Nephron (organoid): ENCODE results near the gene MARCHF3.
"Not testable (repeated sequence)": the region's sequence is repeated elsewhere in the genome, so short reads cannot be mapped to it uniquely, and the experiment has no call there.

Experiments used
- H3K27ac Mint-ChIP-seq, 3 experiments: 2 replicates each; pipeline ENCODE4 v1.8.0; 2020; ENCODE audit warnings: mixed read lengths in 3 of 3, mild to moderate bottlenecking in 2 of 3, moderate library complexity in 1 of 3
- H3K27me3 Mint-ChIP-seq: 2 replicates; pipeline ENCODE4 v1.8.0; 2021; ENCODE audit warnings: low read depth, mild to moderate bottlenecking, moderate library complexity, mixed read lengths
- H3K36me3 Mint-ChIP-seq: 2 replicates; pipeline ENCODE4 v1.8.0; 2020; ENCODE audit warnings: low read depth, mixed read lengths
- H3K4me1 Mint-ChIP-seq: 2 replicates; pipeline ENCODE4 v1.8.0; 2020; ENCODE audit warnings: mixed read lengths
- H3K4me3 Mint-ChIP-seq, 3 experiments: 2 replicates each; pipeline ENCODE4 v1.8.0; 2020; ENCODE audit warnings: mild to moderate bottlenecking in 3 of 3, mixed read lengths in 3 of 3, moderate library complexity in 2 of 3
- H3K9me3 Mint-ChIP-seq: 2 replicates; pipeline ENCODE4 v1.8.0; 2020; ENCODE audit warnings: mixed read lengths
- CTCF ChIP-seq, 3 experiments: fragments of 200-600 bp; sonication (generic); IDR thresholded peaks; one replicate each; pipeline ENCODE4 v1.5.0; 2021; ENCODE audit warnings: antibody characterized with exemption in 3 of 3; ENCODE audit not compliant: unreplicated experiment in 3 of 3

Gene MARCHF3

GRCh38 chr5:126858441-126858840 lies 171.9 kb downstream of the MARCHF3 start:
- Mint-ChIP-seq H3K27me3 (no peaks in the 10 kb centered on the region), H3K36me3 (peaks cover 18% of the 10 kb centered on the region), H3K27ac (peak overlapping the region; percentile 83 to 87 (median 86)), H3K4me1 (peaks cover 32% of the 10 kb centered on the region), H3K9me3 (no peaks in the 10 kb centered on the region), H3K4me3 (no peak overlapping the region)
- TF ChIP-seq CTCF (IDR thresholded peaks at IDR 0.05; ENCODE audit: unreplicated experiment in 3 of 3): no peak

GRCh38 chr5:126857472-126858410 lies 172.6 kb downstream of the MARCHF3 start:
- no peak for TF ChIP-seq CTCF (IDR thresholded peaks at IDR 0.05; ENCODE audit: unreplicated experiment in 3 of 3)
- Mint-ChIP-seq H3K4me1 (peaks cover 39% of the 10 kb centered on the region), H3K36me3 (peaks cover 21% of the 10 kb centered on the region), H3K27ac (peak overlapping the region; percentile 83 to 87 (median 86)), H3K9me3 (no peaks in the 10 kb centered on the region), H3K27me3 (no peaks in the 10 kb centered on the region), H3K4me3 (peak overlapping the region in 2 of 3 experiments; percentile 9 to 11)

GRCh38 chr5:126855266-126855665 lies 175.1 kb downstream of the MARCHF3 start:
- H3K4me1 Mint-ChIP-seq: peaks cover 63% of the 10 kb centered on the region
- H3K4me3 Mint-ChIP-seq: peak overlapping the region in 1 of 3 experiments; percentile 22
- peaks cover 21% of the 10 kb centered on the region for H3K36me3 Mint-ChIP-seq
- no peaks in the 10 kb centered on the region for H3K9me3 Mint-ChIP-seq
- peaks cover 5% of the 10 kb centered on the region for H3K27me3 Mint-ChIP-seq
- TF ChIP-seq CTCF (IDR thresholded peaks at IDR 0.05; ENCODE audit: unreplicated experiment in 3 of 3): no peak
- peak overlapping the region; percentile 53 to 83 (median 79) for H3K27ac Mint-ChIP-seq

- Mint-ChIP-seq H3K9me3 (no peaks in the 10 kb centered on the region), H3K4me1 (peaks cover 63% of the 10 kb centered on the region), H3K27me3 (peaks cover 5% of the 10 kb centered on the region), H3K36me3 (peaks cover 21% of the 10 kb centered on the region), H3K4me3 (peak overlapping the region in 1 of 3 experiments; percentile 22), H3K27ac (peak overlapping the region; percentile 53 to 83 (median 79))
- no peak for TF ChIP-seq CTCF (IDR thresholded peaks at IDR 0.05; ENCODE audit: unreplicated experiment in 3 of 3)
Observed at GRCh38 chr5:126854526-126855110, 175.7 kb downstream of the MARCHF3 start.

- not testable (repeated sequence) for H3K27me3 Mint-ChIP-seq, H3K4me3 Mint-ChIP-seq, H3K9me3 Mint-ChIP-seq
- peaks cover 69% of the 10 kb centered on the region for H3K4me1 Mint-ChIP-seq
- H3K27ac Mint-ChIP-seq: peak overlapping the region; percentile 17 to 94 (median 49)
- H3K36me3 Mint-ChIP-seq: peaks cover 21% of the 10 kb centered on the region
Observed at GRCh38 chr5:126853541-126854307, 176.6 kb downstream of the MARCHF3 start.

- no peaks in the 10 kb centered on the region for H3K9me3 Mint-ChIP-seq
- H3K36me3 Mint-ChIP-seq: peaks cover 21% of the 10 kb centered on the region
- peak overlapping the region; percentile 44 to 94 (median 76) for H3K27ac Mint-ChIP-seq
- H3K4me1 Mint-ChIP-seq: peaks cover 73% of the 10 kb centered on the region
- peaks cover 5% of the 10 kb centered on the region for H3K27me3 Mint-ChIP-seq
- H3K4me3 Mint-ChIP-seq: no peak overlapping the region
- no peak for TF ChIP-seq CTCF (IDR thresholded peaks at IDR 0.05; ENCODE audit: unreplicated experiment in 3 of 3)
Observed at GRCh38 chr5:126852841-126853271, 177.5 kb downstream of the MARCHF3 start.
